ENCODE data around the gene SETBP1. TPM values are rescaled to one million over a fixed set of nuclear protein-coding genes. Genes with fewer than 3 reads are reported as not detected.

Gene SETBP1
- total RNA-seq, 1 experiment from 2014 or later = 0.05 TPM

- ChIA-PET CTCF (no interaction called here), RAD21 (ENCODE audit: low non-redundant PET in 1 of 2, low total read pairs in 2 of 2, uncharacterized antibody in 2 of 2, unreplicated experiment in 2 of 2) (no interaction called here), POLR2A (no interaction called here)
- H3K4me2 ChIP-seq (ENCODE audit: low read length) = no peak overlapping the region
- DNase-seq (ENCODE audit: low read depth, low spot score) = no peak
- no peaks in the 10 kb centered on the region for H3K27me3 ChIP-seq (ENCODE audit: insufficient read depth, low read length)
- intact Hi-C loops (cut with micrococcal nuclease) = no loop called here
- H3K4me3 ChIP-seq (replicated peaks in 1 of 2; ENCODE audit: low read depth in 1 of 2, low read length in 2 of 2) = no peak overlapping the region
- BruUV-seq (replicated peaks) = no TSS peak
- no peaks in the 10 kb centered on the region for H3K79me2 ChIP-seq (ENCODE audit: insufficient read depth, low read length)
- peaks cover 10 to 21% of the 10 kb centered on the region in 2 experiments; a peak in 2 of 4 replicates for H3K9me3 ChIP-seq (ENCODE audit: control insufficient read depth in 1 of 2, insufficient read depth in 1 of 2, low read depth in 1 of 2, low read length in 2 of 2)
- H4K20me1 ChIP-seq (ENCODE audit: insufficient read depth) = no peaks in the 10 kb centered on the region
- H3K9me2 ChIP-seq (ENCODE audit: insufficient read depth) = no peaks in the 10 kb centered on the region
- ATAC-seq = no peak
- no peak overlapping the region for H2AFZ ChIP-seq (ENCODE audit: low read depth, low read length, poor library complexity, severe bottlenecking)
- H3K36me3 ChIP-seq (ENCODE audit: control insufficient read depth in 1 of 2, insufficient read depth in 2 of 2, low read length in 2 of 2) = no peaks in the 10 kb centered on the region
- H3K27ac ChIP-seq (ENCODE audit: low read depth, low read length) = no peak overlapping the region
- H3K9ac ChIP-seq (ENCODE audit: low read length) = no peak overlapping the region
- no peak for TF ChIP-seq ELF1 (IDR thresholded peaks at IDR 0.05; ENCODE audit: borderline replicate concordance, low read depth)
- TF ChIP-seq TCF7L2 (IDR thresholded peaks at IDR 0.05; ENCODE audit: borderline replicate concordance, extremely low read depth, insufficient read depth, insufficient read length) = no peak
- TF ChIP-seq, protein P1, sequence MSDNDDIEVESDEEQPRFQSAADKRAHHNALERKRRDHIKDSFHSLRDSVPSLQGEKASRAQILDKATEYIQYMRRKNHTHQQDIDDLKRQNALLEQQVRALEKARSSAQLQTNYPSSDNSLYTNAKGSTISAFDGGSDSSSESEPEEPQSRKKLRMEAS (IDR thresholded peaks at IDR 0.05) = no peak
- no peak for TF ChIP-seq FOSL1 (IDR thresholded peaks at IDR 0.05; ENCODE audit: low read depth)
- no peak for TF ChIP-seq CEBPB (IDR thresholded peaks at IDR 0.05; ENCODE audit: low read depth)
- H3K4me1 ChIP-seq (ENCODE audit: control insufficient read depth in 1 of 2, insufficient read depth in 2 of 2, low read length in 2 of 2) = no peaks in the 10 kb centered on the region
These were observed 176.4 kb downstream of the SETBP1 start for GRCh38 chr18:44857081-44857480.

GRCh38 chr18:44857744-44858491 is 177.2 kb downstream of the SETBP1 start:
- H3K9me3 ChIP-seq (ENCODE audit: control insufficient read depth in 1 of 2, insufficient read depth in 1 of 2, low read depth in 1 of 2, low read length in 2 of 2) = peaks cover 6 to 21% of the 10 kb centered on the region in 2 experiments; a peak in 2 of 4 replicates
- POLR2A ChIA-PET = no interaction called here
- H3K27ac ChIP-seq (ENCODE audit: low read depth, low read length) = no peak overlapping the region
- no peaks in the 10 kb centered on the region for H3K36me3 ChIP-seq (ENCODE audit: control insufficient read depth in 1 of 2, insufficient read depth in 2 of 2, low read length in 2 of 2)
- H3K9ac ChIP-seq (ENCODE audit: low read length) = no peak overlapping the region
- H3K4me3 ChIP-seq (replicated peaks in 1 of 2; ENCODE audit: low read depth in 1 of 2, low read length in 2 of 2) = no peak overlapping the region
- CTCF ChIA-PET = no interaction called here
- H3K79me2 ChIP-seq (ENCODE audit: insufficient read depth, low read length) = no peaks in the 10 kb centered on the region
- RAD21 ChIA-PET (ENCODE audit: low non-redundant PET in 1 of 2, low total read pairs in 2 of 2, uncharacterized antibody in 2 of 2, unreplicated experiment in 2 of 2) = no interaction called here
- DNase-seq (ENCODE audit: low read depth, low spot score) = no peak
- no peaks in the 10 kb centered on the region for H3K4me1 ChIP-seq (ENCODE audit: control insufficient read depth in 1 of 2, insufficient read depth in 2 of 2, low read length in 2 of 2)
- H3K27me3 ChIP-seq (ENCODE audit: insufficient read depth, low read length) = no peaks in the 10 kb centered on the region
- TF ChIP-seq FOSL1 (IDR thresholded peaks at IDR 0.05; ENCODE audit: low read depth) = no peak
- no peaks in the 10 kb centered on the region for H3K9me2 ChIP-seq (ENCODE audit: insufficient read depth)
- H2AFZ ChIP-seq (ENCODE audit: low read depth, low read length, poor library complexity, severe bottlenecking) = no peak overlapping the region
- H3K4me2 ChIP-seq (ENCODE audit: low read length) = no peak overlapping the region
- no peaks in the 10 kb centered on the region for H4K20me1 ChIP-seq (ENCODE audit: insufficient read depth)
- ATAC-seq = no peak
- intact Hi-C loops (cut with micrococcal nuclease) = no loop called here
- no TSS peak for BruUV-seq (replicated peaks)
